Skeletal muscle tissue (tissue), 4 donors: ENCODE results near the gene TPM4. TPM values are rescaled to one million over a fixed set of nuclear protein-coding genes. Genes with fewer than 3 reads are reported as not detected.
"Not testable (repeated sequence)": the region's sequence is repeated elsewhere in the genome, so short reads cannot be mapped to it uniquely, and the experiment has no call there.

ENCODE experiments used
- H3K27ac ChIP-seq: one replicate; pipeline ENCODE4 v1.7.0; 2013; ENCODE audit warnings: mild to moderate bottlenecking, low read depth, low read length, inconsistent platforms
- H3K27me3 ChIP-seq, 3 donors: one replicate each; pipeline ENCODE4 v1.7.0; 2013; ENCODE audit warnings: low read length in 3 of 3; ENCODE audit not compliant: control insufficient read depth in 3 of 3, insufficient read depth in 3 of 3
- H3K36me3 ChIP-seq, 3 donors: one replicate each; pipeline ENCODE4 v1.7.0; 2013; ENCODE audit warnings: low read length in 3 of 3; ENCODE audit not compliant: control insufficient read depth in 3 of 3, insufficient read depth in 3 of 3
- H3K4me1 ChIP-seq, 3 donors: one replicate each; pipeline ENCODE4 v1.7.0; 2013; ENCODE audit warnings: low read length in 3 of 3, mild to moderate bottlenecking in 3 of 3; ENCODE audit not compliant: control insufficient read depth in 3 of 3, insufficient read depth in 3 of 3
- H3K4me3 ChIP-seq, 3 donors: one replicate each; pipeline ENCODE4 v1.7.0; 2013; ENCODE audit warnings: low read length in 3 of 3
- H3K9ac ChIP-seq, 3 donors: one replicate each; pipeline ENCODE4 v1.7.0; 2013; ENCODE audit warnings: low read length in 3 of 3, mild to moderate bottlenecking in 3 of 3, moderate library complexity in 2 of 3, low read depth in 1 of 3
- H3K9me3 ChIP-seq, 3 donors: one replicate each; pipeline ENCODE4 v1.7.0; 2013; ENCODE audit warnings: low read length in 3 of 3; ENCODE audit not compliant: control insufficient read depth in 3 of 3
- total RNA-seq: library from RNA; depleted of rRNA; stranded (reverse); fragments of >200 nt; gene quantifications from one replicate; pipeline ENCODE4 v1.2.3, GENCODE V29; 2014
- donor health status: Osteomylitis.

Gene TPM4
- total RNA-seq, 1 donor from 2014 or later = 122 TPM

DNA sequence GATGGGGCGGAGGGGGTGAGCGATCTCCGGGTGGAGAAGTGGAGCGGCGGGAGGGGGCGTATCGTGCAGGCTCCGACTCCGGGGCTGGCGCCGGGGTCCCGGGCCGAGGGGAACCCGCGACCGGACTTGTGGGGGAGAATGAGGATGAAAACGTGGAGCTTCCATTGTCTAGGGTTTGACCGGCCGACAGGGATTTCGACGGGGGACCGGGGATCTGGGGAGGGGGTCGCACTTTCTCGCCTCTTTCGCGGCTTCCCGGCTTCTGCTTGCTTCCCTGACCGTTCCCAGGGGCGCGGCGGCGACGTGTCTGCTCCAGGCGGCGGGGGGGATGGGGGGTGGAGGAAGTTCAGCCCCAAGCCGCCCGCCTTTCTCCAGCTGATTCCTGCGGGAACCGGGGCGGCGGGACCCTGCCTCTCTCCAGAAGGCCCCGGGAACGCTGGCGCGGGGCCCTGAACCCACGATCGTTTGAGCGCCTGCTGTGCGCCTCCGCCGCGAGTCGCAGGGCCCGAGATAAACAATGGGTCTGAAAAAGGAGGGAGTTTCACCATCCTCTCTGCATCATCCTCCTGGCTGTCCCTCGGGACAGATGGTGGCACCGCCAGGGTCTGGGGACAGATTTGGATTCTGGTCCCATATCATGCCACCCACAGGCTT, 790 bp downstream of the TPM4 start:
- Histone ChIP-seq H3K36me3 (peaks cover 0 to 3% (median 2%) of the 10 kb centered on the region in 3 donors), H3K9me3 (no peaks in the 10 kb centered on the region), H3K9ac (peak overlapping the region; percentile 72 to 82 (median 77)), H3K4me1 (peaks cover 4 to 21% (median 13%) of the 10 kb centered on the region in 3 donors), H3K4me3 (peak overlapping the region; percentile 68 to 80 (median 70)), H3K27me3 (peaks cover 9 to 30% (median 16%) of the 10 kb centered on the region in 3 donors), H3K27ac (peak overlapping the region; percentile 81)

- Histone ChIP-seq H3K27me3 (peaks cover 9 to 30% (median 14%) of the 10 kb centered on the region in 3 donors), H3K9me3 (no peaks in the 10 kb centered on the region), H3K9ac (peak overlapping the region; percentile 64 to 77 (median 75)), H3K36me3 (peaks cover 0 to 8% (median 5%) of the 10 kb centered on the region in 3 donors), H3K27ac (peak overlapping the region; percentile 81), H3K4me1 (peaks cover 4 to 21% (median 11%) of the 10 kb centered on the region in 3 donors), H3K4me3 (peak overlapping the region; percentile 24 to 74 (median 63))
Measured at GRCh38 chr19:16077984-16078758, 1.9 kb downstream of the TPM4 start.

GRCh38 chr19:16078759-16079707, 2.7 kb downstream of the TPM4 start:
- Histone ChIP-seq H3K27ac (peak overlapping the region; percentile 81), H3K9ac (peak overlapping the region in 2 of 3 donors; percentile 64 to 77), H3K9me3 (no peaks in the 10 kb centered on the region), H3K27me3 (peaks cover 9 to 31% (median 14%) of the 10 kb centered on the region in 3 donors), H3K4me3 (peak overlapping the region; percentile 24 to 74 (median 52)), H3K36me3 (peaks cover 0 to 9% (median 8%) of the 10 kb centered on the region in 3 donors), H3K4me1 (peaks cover 4 to 21% (median 11%) of the 10 kb centered on the region in 3 donors)

- Histone ChIP-seq H3K4me1 (peaks cover 9 to 23% (median 17%) of the 10 kb centered on the region in 3 donors), H3K9me3 (no peaks in the 10 kb centered on the region), H3K27ac (no peak overlapping the region), H3K36me3 (peaks cover 18 to 38% (median 18%) of the 10 kb centered on the region in 3 donors), H3K4me3 (no peak overlapping the region), H3K9ac (no peak overlapping the region), H3K27me3 (peaks cover 0 to 7% (median 0%) of the 10 kb centered on the region in 3 donors)
Measured at GRCh38 chr19:16084067-16084685, 7.9 kb downstream of the TPM4 start.

DNA sequence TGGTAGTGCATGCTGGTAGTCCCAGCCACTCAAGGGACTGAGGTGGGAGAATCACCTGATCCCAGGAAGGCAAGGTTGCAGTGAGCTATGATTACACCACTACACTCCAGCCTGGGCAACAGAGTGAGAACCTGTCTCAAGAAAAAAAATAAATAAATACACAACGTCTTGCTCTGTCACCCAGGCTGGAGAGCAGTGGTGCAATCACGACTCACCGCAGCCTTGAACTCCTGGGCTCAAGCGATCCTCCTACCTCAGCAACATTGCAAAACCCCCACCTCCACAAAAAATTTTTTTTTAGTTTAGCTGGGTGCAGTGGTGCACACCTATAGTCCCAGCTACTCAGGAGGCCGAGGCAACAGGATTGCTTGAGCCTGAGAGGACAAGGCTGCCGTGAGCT, 8.8 kb downstream of the TPM4 start:
- peaks cover 6 to 26% (median 14%) of the 10 kb centered on the region in 3 donors for H3K4me1 ChIP-seq
- H3K27me3 ChIP-seq = peaks cover 0 to 7% (median 0%) of the 10 kb centered on the region in 3 donors
- no peaks in the 10 kb centered on the region for H3K9me3 ChIP-seq
- H3K9ac ChIP-seq = no peak overlapping the region
- no peak overlapping the region for H3K27ac ChIP-seq
- peaks cover 18 to 42% (median 20%) of the 10 kb centered on the region in 3 donors for H3K36me3 ChIP-seq
- no peak overlapping the region for H3K4me3 ChIP-seq

DNA sequence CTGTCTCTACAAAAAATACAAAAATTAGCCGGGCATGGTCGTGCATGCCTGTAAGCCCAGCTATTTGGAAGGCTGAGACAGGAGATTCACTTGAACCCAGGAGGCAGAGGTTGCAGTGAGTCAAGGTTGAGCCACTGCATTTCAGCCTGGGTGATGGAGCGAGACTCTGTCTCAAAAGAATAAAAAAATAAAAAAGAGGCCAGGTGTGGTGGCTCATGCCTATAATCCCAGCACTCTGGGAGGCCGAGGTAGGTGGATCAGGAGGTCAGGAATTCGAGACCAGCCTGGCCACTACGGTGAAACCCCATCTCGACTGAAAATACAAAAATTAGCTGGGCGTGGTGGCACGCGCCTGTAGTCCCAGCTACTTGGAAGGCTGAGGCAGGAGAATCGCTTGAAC, 11.1 kb downstream of the TPM4 start:
- Histone ChIP-seq H3K36me3 (peaks cover 19 to 48% (median 20%) of the 10 kb centered on the region in 3 donors), H3K4me1 (peaks cover 0 to 26% (median 14%) of the 10 kb centered on the region in 3 donors)
- H3K27ac ChIP-seq, H3K4me3 ChIP-seq, H3K9me3 ChIP-seq, H3K9ac ChIP-seq, H3K27me3 ChIP-seq: not testable (repeated sequence)

DNA sequence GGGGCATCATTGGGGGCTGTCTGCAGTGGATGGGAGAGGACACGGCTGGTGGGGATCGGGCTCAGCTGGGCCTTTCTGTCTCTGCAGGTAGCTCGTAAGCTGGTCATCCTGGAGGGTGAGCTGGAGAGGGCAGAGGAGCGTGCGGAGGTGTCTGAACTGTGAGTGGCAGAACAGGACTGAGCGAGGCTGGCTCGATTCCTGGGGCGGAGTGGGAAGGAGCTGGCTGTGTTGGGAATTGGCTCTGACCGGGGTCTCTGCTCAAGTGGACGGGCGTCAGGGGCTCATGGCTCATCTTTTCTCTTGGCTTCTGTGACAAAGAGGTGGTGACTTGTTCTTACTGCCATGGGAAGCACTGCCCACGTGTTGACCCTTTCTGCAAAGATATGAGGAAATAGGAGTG, 11.6 kb downstream of the TPM4 start:
- Histone ChIP-seq H3K36me3 (peaks cover 19 to 45% (median 20%) of the 10 kb centered on the region in 3 donors), H3K4me1 (peaks cover 0 to 26% (median 14%) of the 10 kb centered on the region in 3 donors), H3K27me3 (peaks cover 0 to 7% (median 0%) of the 10 kb centered on the region in 3 donors), H3K4me3 (no peak overlapping the region), H3K9me3 (no peaks in the 10 kb centered on the region), H3K9ac (peak overlapping the region in 1 of 3 donors; percentile 16), H3K27ac (no peak overlapping the region)

GRCh38 chr19:16088351-16089009, 12.2 kb downstream of the TPM4 start:
- Histone ChIP-seq H3K27me3 (peaks cover 0 to 7% (median 0%) of the 10 kb centered on the region in 3 donors), H3K4me1 (peaks cover 0 to 26% (median 14%) of the 10 kb centered on the region in 3 donors), H3K9ac (peak overlapping the region in 1 of 3 donors; percentile 16), H3K4me3 (no peak overlapping the region), H3K9me3 (no peaks in the 10 kb centered on the region), H3K27ac (no peak overlapping the region), H3K36me3 (peaks cover 18 to 45% (median 21%) of the 10 kb centered on the region in 3 donors)
